GM23338 (cell line): ENCODE data around the gene LRRC25. TPM values are rescaled to one million over a fixed set of nuclear protein-coding genes. Genes with fewer than 3 reads are reported as not detected.

Experiments
- ATAC-seq: fragments of 200-7000 bp; cut with Tn5 transposase; 3 replicates; pipeline ENCODE4 v1.9.1; 2020
- DNase-seq: peaks from one replicate; pipeline ENCODE4 v3.0.0-alpha.2; 2015; ENCODE audit warnings: low spot score
- H2AFZ ChIP-seq: fragments of 200-600 bp; sonication (generic); 2 replicates; pipeline ENCODE4 v1.8.0; 2016; ENCODE audit warnings: antibody characterized with exemption, mild to moderate bottlenecking, moderate library complexity
- H3F3A ChIP-seq: fragments of 200-600 bp; sonication (generic); replicated peaks from 2 replicates; pipeline ENCODE4 v1.8.0; 2017; ENCODE audit warnings: antibody characterized with exemption, mixed run types, low read depth
- H3K27ac ChIP-seq: fragments of 200-600 bp; sonication (generic); 2 replicates; pipeline ENCODE4 v1.6.1; 2016; ENCODE audit warnings: low read depth
- H3K27me3 ChIP-seq: fragments of 200-600 bp; sonication (generic); 2 replicates; pipeline ENCODE4 v1.8.0; 2016; ENCODE audit warnings: mild to moderate bottlenecking, mixed run types, moderate library complexity; ENCODE audit not compliant: insufficient read depth
- H3K36me3 ChIP-seq: fragments of 200-600 bp; sonication (generic); 2 replicates; pipeline ENCODE4 v1.8.0; 2016; ENCODE audit warnings: mild to moderate bottlenecking; ENCODE audit not compliant: insufficient read depth
- H3K4me1 ChIP-seq: fragments of 200-600 bp; sonication (generic); 2 replicates; pipeline ENCODE4 v1.8.0; 2016; ENCODE audit warnings: mild to moderate bottlenecking, moderate library complexity; ENCODE audit not compliant: insufficient read depth
- H3K4me2 ChIP-seq: fragments of 200-600 bp; sonication (generic); 2 replicates; pipeline ENCODE4 v1.7.1; 2017; ENCODE audit warnings: mixed run types
- H3K4me3 ChIP-seq: fragments of 200-600 bp; sonication (generic); 2 replicates; pipeline ENCODE4 v1.6.1; 2016; ENCODE audit warnings: mixed run types
- H3K79me2 ChIP-seq: fragments of 200-600 bp; sonication (generic); replicated peaks from 2 replicates; pipeline ENCODE4 v1.8.0; 2017; ENCODE audit warnings: mild to moderate bottlenecking; ENCODE audit not compliant: insufficient read depth
- H3K9me2 ChIP-seq: fragments of 200-600 bp; sonication (generic); 2 replicates; pipeline ENCODE4 v1.8.0; 2017; ENCODE audit not compliant: insufficient read depth
- H4K20me1 ChIP-seq: fragments of 200-600 bp; sonication (generic); replicated peaks from 2 replicates; pipeline ENCODE4 v1.8.0; 2017; ENCODE audit warnings: mild to moderate bottlenecking; ENCODE audit not compliant: insufficient read depth
- H3K27ac Mint-ChIP-seq: 2 replicates; pipeline ENCODE4 v1.8.0; 2020; ENCODE audit warnings: inconsistent platforms, mild to moderate bottlenecking, moderate library complexity, mixed read lengths
- H3K27me3 Mint-ChIP-seq: 3 replicates; pipeline ENCODE4 v1.8.0; 2022; ENCODE audit warnings: low read depth, mild to moderate bottlenecking, moderate library complexity, mixed read lengths, inconsistent platforms; ENCODE audit not compliant: insufficient read depth, poor library complexity
- H3K36me3 Mint-ChIP-seq: 3 replicates; pipeline ENCODE4 v1.8.0; 2021; ENCODE audit warnings: low read depth, mild to moderate bottlenecking, inconsistent platforms, moderate library complexity, mixed read lengths
- H3K4me1 Mint-ChIP-seq: 3 replicates; pipeline ENCODE4 v1.8.0; 2020; ENCODE audit warnings: mild to moderate bottlenecking, inconsistent platforms, mixed read lengths
- H3K4me3 Mint-ChIP-seq: 3 replicates; pipeline ENCODE4 v1.8.0; 2021; ENCODE audit warnings: moderate library complexity, mild to moderate bottlenecking, inconsistent platforms, mixed read lengths
- H3K9me3 Mint-ChIP-seq: 3 replicates; pipeline ENCODE4 v1.8.0; 2020; ENCODE audit warnings: moderate library complexity, mild to moderate bottlenecking, inconsistent platforms, mixed read lengths
- CREB1 ChIP-seq: fragments of 250-450 bp; sonication (Bioruptor Pico); IDR thresholded peaks from 2 replicates; pipeline ENCODE4 v1.5.0; 2020; ENCODE audit warnings: low read depth, mild to moderate bottlenecking, moderate library complexity
- EZH2phosphoT487 ChIP-seq: fragments of 200-600 bp; sonication (generic); IDR thresholded peaks from one replicate; pipeline ENCODE4 v1.8.1; 2018; ENCODE audit warnings: antibody characterized with exemption; ENCODE audit not compliant: unreplicated experiment
- NANOG ChIP-seq: IDR thresholded peaks from 2 replicates; pipeline ENCODE4 v1.6.1; 2016; ENCODE audit warnings: antibody characterized with exemption, borderline replicate concordance
- POLR2AphosphoS5 ChIP-seq: IDR thresholded peaks from 2 replicates; pipeline ENCODE4 v1.6.1; 2016; ENCODE audit warnings: antibody characterized with exemption, low read depth
- ZNF114 ChIP-seq: fragments of 250-450 bp; sonication (Bioruptor Pico); IDR thresholded peaks from 2 replicates; pipeline ENCODE4 v1.5.0; 2020; ENCODE audit warnings: mild to moderate bottlenecking, moderate library complexity
- ZNF331 ChIP-seq: fragments of 250-450 bp; sonication (Bioruptor Pico); IDR thresholded peaks from 2 replicates; pipeline ENCODE4 v1.5.0; 2020; ENCODE audit warnings: low read depth, mild to moderate bottlenecking, moderate library complexity
- polyA plus RNA-seq: library from polyadenylated mRNA; unstranded; fragments of >200 nt; fragmentation: Nextera tagmentation; extraction: Ambion mirVana; gene quantifications from 2 replicates; pipeline ENCODE4 v1.2.1, GENCODE V29; 2016
- total RNA-seq: library from RNA; depleted of rRNA; stranded (reverse); fragments of >200 nt; shearing (Covaris generic); gene quantifications from 2 replicates; pipeline ENCODE4 v1.2.3, GENCODE V29; 2014
- TF ChIP-seq, protein P1 (sequence below): IDR thresholded peaks from 2 replicates; pipeline ENCODE4 v1.6.1; 2016; ENCODE audit warnings: antibody characterized with exemption
- TF ChIP-seq, protein P2 (sequence below): fragments of 250-450 bp; sonication (Bioruptor Pico); IDR thresholded peaks from 2 replicates; pipeline ENCODE4 v1.5.0; 2020; ENCODE audit warnings: mild to moderate bottlenecking, moderate library complexity

LRRC25 gene
- total and polyA plus RNA-seq, 2 experiments from 2014 or later = 0.17 to 0.24 TPM

DNA sequence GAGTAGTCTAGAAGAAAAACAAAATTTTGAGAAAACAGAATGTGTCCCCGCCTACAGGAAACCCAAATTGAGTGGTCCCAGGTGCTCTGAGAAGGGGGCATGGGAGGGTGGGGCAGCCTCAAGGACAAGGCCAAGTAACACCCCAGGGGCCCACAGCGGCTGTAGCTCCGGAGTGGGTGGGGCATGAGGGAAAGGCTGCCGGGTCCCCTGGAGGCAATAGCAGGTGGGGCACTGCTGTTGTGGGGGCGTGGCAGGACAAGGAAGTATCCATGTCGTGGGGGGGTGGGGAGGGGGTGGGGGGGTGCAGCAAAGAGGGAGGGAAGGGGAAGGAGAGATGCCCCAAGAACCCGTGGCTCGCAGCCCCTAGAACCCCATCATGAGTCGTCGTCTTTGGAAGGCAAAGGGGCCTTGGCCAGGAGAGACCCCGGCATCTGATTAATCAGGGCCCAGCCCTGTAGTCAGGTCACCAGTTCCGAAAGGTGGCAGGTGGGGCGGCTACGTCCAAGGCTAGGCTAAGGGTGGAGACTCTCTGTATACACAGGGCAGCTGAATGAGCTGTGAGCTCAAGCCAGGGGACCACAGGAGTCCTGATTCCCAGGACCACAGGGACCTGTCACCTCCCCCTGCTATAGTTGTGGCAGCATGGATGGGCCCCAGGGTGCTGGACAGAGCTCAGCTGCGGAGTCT, 48.0 kb upstream of the LRRC25 start:
- no peaks in the 10 kb centered on the region; the same call in 1 of the 2 replicates for H4K20me1 ChIP-seq
- no peak overlapping the region for H3K27ac ChIP-seq
- peaks cover 4% of the 10 kb centered on the region for H3K9me3 Mint-ChIP-seq
- peaks cover 9% of the 10 kb centered on the region for H3K36me3 Mint-ChIP-seq
- H3K36me3 ChIP-seq = no peaks in the 10 kb centered on the region; the same call in 1 of the 2 replicates
- no peaks in the 10 kb centered on the region for H3F3A ChIP-seq
- no peak overlapping the region for H3K4me2 ChIP-seq
- DNase-seq (no peak), ATAC-seq (no peak)
- no peaks in the 10 kb centered on the region for H3K9me2 ChIP-seq
- no peak overlapping the region for H3K4me3 Mint-ChIP-seq
- no peak overlapping the region for H2AFZ ChIP-seq
- TF ChIP-seq ZNF331 (CRISPR knock-in tag) (no peak), POLR2AphosphoS5 (no peak), ZNF114 (no peak), CREB1 (CRISPR knock-in tag) (no peak), NANOG (no peak)
- no peaks in the 10 kb centered on the region for H3K27me3 ChIP-seq
- H3K4me1 Mint-ChIP-seq = peaks cover 3% of the 10 kb centered on the region; the same call in 2 of the 3 replicates
- H3K4me1 ChIP-seq = no peaks in the 10 kb centered on the region
- H3K27ac Mint-ChIP-seq = no peak overlapping the region
- H3K4me3 ChIP-seq = no peak overlapping the region
- H3K79me2 ChIP-seq = no peaks in the 10 kb centered on the region
- peaks cover 13% of the 10 kb centered on the region for H3K27me3 Mint-ChIP-seq

DNA sequence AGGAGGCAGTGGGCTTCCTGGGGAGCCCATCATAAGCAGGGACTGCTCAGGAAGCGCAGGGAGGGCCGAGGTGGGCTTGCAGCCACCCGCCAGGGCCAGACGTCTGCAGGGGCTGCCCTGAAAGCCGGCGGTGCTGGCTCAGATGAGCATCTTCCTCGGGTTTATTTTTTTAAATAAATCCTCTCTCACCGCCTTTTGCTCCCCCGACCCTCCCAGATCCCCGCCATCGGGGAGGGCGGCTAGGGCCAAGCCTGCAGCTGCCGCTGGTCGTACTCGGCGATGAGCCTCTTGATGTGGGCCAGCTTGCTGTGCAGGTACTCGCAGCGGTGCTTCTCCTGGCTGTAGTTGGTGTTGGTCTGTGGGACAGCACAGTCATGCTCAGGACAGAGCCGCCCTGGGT, 47.1 kb upstream of the LRRC25 start:
- Mint-ChIP-seq H3K27ac (no peak overlapping the region), H3K27me3 (peaks cover 16% of the 10 kb centered on the region), H3K9me3 (peaks cover 4% of the 10 kb centered on the region), H3K4me3 (no peak overlapping the region), H3K4me1 (peaks cover 9% of the 10 kb centered on the region), H3K36me3 (peaks cover 9% of the 10 kb centered on the region)
- Histone ChIP-seq H3K4me2 (no peak overlapping the region), H3K4me3 (no peak overlapping the region), H3F3A (peaks cover 8% of the 10 kb centered on the region; the same call in 1 of the 2 replicates), H3K79me2 (no peaks in the 10 kb centered on the region), H3K36me3 (no peaks in the 10 kb centered on the region), H4K20me1 (no peaks in the 10 kb centered on the region; the same call in none of the 2 replicates), H3K27ac (no peak overlapping the region), H3K4me1 (peaks cover 5% of the 10 kb centered on the region), H2AFZ (no peak overlapping the region), H3K27me3 (no peaks in the 10 kb centered on the region), H3K9me2 (no peaks in the 10 kb centered on the region)
- DNase-seq = no peak
- TF ChIP-seq EZH2phosphoT487 (no peak), POLR2AphosphoS5 (no peak), ZNF114 (no peak)
- TF ChIP-seq, protein P1, sequence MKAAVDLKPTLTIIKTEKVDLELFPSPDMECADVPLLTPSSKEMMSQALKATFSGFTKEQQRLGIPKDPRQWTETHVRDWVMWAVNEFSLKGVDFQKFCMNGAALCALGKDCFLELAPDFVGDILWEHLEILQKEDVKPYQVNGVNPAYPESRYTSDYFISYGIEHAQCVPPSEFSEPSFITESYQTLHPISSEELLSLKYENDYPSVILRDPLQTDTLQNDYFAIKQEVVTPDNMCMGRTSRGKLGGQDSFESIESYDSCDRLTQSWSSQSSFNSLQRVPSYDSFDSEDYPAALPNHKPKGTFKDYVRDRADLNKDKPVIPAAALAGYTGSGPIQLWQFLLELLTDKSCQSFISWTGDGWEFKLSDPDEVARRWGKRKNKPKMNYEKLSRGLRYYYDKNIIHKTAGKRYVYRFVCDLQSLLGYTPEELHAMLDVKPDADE = no peak
- TF ChIP-seq, protein P2, sequence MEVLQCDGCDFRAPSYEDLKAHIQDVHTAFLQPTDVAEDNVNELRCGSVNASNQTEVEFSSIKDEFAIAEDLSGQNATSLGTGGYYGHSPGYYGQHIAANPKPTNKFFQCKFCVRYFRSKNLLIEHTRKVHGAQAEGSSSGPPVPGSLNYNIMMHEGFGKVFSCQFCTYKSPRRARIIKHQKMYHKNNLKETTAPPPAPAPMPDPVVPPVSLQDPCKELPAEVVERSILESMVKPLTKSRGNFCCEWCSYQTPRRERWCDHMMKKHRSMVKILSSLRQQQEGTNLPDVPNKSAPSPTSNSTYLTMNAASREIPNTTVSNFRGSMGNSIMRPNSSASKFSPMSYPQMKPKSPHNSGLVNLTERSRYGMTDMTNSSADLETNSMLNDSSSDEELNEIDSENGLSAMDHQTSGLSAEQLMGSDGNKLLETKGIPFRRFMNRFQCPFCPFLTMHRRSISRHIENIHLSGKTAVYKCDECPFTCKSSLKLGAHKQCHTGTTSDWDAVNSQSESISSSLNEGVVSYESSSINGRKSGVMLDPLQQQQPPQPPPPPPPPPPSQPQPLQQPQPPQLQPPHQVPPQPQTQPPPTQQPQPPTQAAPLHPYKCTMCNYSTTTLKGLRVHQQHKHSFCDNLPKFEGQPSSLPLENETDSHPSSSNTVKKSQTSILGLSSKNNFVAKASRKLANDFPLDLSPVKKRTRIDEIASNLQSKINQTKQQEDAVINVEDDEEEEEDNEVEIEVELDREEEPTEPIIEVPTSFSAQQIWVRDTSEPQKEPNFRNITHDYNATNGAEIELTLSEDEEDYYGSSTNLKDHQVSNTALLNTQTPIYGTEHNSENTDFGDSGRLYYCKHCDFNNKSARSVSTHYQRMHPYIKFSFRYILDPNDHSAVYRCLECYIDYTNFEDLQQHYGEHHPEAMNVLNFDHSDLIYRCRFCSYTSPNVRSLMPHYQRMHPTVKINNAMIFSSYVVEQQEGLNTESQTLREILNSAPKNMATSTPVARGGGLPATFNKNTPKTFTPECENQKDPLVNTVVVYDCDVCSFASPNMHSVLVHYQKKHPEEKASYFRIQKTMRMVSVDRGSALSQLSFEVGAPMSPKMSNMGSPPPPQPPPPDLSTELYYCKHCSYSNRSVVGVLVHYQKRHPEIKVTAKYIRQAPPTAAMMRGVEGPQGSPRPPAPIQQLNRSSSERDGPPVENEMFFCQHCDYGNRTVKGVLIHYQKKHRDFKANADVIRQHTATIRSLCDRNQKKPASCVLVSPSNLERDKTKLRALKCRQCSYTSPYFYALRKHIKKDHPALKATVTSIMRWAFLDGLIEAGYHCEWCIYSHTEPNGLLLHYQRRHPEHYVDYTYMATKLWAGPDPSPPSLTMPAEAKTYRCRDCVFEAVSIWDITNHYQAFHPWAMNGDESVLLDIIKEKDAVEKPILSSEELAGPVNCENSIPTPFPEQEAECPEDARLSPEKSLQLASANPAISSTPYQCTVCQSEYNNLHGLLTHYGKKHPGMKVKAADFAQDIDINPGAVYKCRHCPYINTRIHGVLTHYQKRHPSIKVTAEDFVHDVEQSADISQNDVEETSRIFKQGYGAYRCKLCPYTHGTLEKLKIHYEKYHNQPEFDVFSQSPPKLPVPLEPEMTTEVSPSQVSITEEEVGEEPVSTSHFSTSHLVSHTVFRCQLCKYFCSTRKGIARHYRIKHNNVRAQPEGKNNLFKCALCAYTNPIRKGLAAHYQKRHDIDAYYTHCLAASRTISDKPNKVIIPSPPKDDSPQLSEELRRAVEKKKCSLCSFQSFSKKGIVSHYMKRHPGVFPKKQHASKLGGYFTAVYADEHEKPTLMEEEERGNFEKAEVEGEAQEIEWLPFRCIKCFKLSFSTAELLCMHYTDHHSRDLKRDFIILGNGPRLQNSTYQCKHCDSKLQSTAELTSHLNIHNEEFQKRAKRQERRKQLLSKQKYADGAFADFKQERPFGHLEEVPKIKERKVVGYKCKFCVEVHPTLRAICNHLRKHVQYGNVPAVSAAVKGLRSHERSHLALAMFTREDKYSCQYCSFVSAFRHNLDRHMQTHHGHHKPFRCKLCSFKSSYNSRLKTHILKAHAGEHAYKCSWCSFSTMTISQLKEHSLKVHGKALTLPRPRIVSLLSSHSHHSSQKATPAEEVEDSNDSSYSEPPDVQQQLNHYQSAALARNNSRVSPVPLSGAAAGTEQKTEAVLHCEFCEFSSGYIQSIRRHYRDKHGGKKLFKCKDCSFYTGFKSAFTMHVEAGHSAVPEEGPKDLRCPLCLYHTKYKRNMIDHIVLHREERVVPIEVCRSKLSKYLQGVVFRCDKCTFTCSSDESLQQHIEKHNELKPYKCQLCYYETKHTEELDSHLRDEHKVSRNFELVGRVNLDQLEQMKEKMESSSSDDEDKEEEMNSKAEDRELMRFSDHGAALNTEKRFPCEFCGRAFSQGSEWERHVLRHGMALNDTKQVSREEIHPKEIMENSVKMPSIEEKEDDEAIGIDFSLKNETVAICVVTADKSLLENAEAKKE (CRISPR knock-in tag) = no peak
- no peak for ATAC-seq
